Activated T-helper 1 cell treated with anti-CD3 and anti-CD28 coated beads, Interleukin-12 subunit alpha, Interleukin-12 subunit beta, Interleukin-2, Interleukin-4 antibody, amounts not matched to agents 30 ng/mL and 10 ng/mL and 1 ng/mL, durations not matched to agents 14 hours and 24 hours and 36 hours (primary cell): ENCODE measurements around the gene RPL5. TPM values are rescaled to one million over a fixed set of nuclear protein-coding genes. Genes with fewer than 3 reads are reported as not detected.

Source experiments
- DNase-seq: peaks from one replicate; pipeline ENCODE4 v3.0.0; 2021; ENCODE audit warnings: low spot score
- H3K27ac Mint-ChIP-seq: one replicate; pipeline ENCODE4 v1.8.0; 2021; ENCODE audit warnings: mild to moderate bottlenecking, mixed read lengths
- H3K27me3 Mint-ChIP-seq: one replicate; pipeline ENCODE4 v1.8.0; 2022; ENCODE audit warnings: mild to moderate bottlenecking, moderate library complexity, mixed read lengths; ENCODE audit not compliant: insufficient read depth
- H3K36me3 Mint-ChIP-seq: one replicate; pipeline ENCODE4 v1.8.0; 2021; ENCODE audit warnings: low read depth, mixed read lengths
- H3K4me1 Mint-ChIP-seq: one replicate; pipeline ENCODE4 v1.8.0; 2021; ENCODE audit warnings: low read depth, mixed read lengths
- H3K4me3 Mint-ChIP-seq: one replicate; pipeline ENCODE4 v1.8.0; 2021; ENCODE audit warnings: mild to moderate bottlenecking, moderate library complexity, mixed read lengths
- H3K9me3 Mint-ChIP-seq: one replicate; pipeline ENCODE4 v1.8.0; 2021; ENCODE audit warnings: mixed read lengths
- intact Hi-C: fragments of 100-400 bp; cut with micrococcal nuclease; formaldehyde crosslinking; loops from one replicate; pipeline ENCODE4 v1.15.1; 2024
- total RNA-seq: library from RNA; stranded (reverse); gene quantifications from 2 replicates; pipeline ENCODE4 v1.2.3, GENCODE V29; 2022

RPL5 gene
- total RNA-seq, 1 donor from 2014 or later = 1,120 TPM

DNA sequence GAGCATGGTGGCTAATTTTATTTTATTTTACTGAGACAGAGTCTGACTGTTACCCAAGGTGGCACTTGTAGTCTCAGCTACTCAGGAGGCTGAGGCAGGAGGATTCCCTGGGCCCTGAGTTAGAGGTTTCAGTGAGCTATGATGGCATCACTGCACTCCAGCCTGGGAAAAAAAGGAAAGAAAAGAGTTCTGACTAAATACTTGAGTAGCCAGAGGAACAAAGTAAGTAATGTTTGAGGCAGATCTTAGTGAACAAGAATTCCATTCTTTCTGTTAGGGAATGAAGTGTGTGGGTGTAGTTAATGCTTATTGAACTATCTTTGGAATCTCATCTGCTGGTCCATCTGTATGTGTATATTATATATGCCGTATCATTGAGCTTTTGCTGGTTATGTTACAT, 33.9 kb upstream of the RPL5 start:
- Mint-ChIP-seq H3K9me3 (no peaks in the 10 kb centered on the region), H3K36me3 (peaks cover 1% of the 10 kb centered on the region), H3K4me1 (no peaks in the 10 kb centered on the region), H3K27me3 (peaks cover 36% of the 10 kb centered on the region), H3K27ac (no peak overlapping the region), H3K4me3 (no peak overlapping the region)
- no peak for DNase-seq
- intact Hi-C loops = no loop called here

DNA sequence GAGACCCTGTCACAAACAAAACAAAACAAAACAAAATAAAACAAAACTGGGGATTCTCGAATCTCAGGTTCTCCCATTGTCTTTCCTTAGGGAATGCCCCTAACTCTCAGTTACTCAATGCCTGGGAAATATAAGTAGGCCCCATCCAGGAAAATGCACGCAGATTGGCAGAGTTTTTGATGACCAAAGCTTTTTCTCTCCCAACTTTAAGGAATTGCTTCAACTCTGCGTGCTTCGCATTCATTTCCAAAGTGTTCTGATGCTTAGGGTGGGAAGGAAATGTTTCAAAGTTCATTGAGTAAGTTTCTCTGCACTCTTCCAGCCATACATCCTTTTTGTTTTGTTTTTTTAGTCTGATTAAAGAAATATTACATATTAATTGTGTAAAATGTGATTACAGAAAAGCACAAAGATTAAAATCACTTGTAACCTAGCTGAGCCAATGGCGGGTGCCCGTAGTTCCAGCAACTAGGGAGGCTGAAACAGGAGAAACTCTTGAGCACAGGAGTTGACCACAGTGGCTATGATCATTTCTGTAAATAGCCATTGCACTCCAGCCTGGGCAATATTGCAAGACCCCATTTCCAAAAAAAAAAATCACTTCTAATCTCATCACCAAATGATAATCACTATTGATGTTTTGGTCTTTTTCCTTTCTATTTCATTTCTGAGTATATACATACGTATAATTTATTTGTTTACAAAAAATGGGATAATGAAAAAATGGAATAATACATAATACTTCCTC, 28.5 kb upstream of the RPL5 start:
- intact Hi-C loops = no loop called here
- no peak for DNase-seq
- H3K4me3 Mint-ChIP-seq = no peak overlapping the region
- H3K4me1 Mint-ChIP-seq = no peaks in the 10 kb centered on the region
- no peaks in the 10 kb centered on the region for H3K9me3 Mint-ChIP-seq
- peaks cover 1% of the 10 kb centered on the region for H3K36me3 Mint-ChIP-seq
- peaks cover 22% of the 10 kb centered on the region for H3K27me3 Mint-ChIP-seq
- H3K27ac Mint-ChIP-seq = no peak overlapping the region

DNA sequence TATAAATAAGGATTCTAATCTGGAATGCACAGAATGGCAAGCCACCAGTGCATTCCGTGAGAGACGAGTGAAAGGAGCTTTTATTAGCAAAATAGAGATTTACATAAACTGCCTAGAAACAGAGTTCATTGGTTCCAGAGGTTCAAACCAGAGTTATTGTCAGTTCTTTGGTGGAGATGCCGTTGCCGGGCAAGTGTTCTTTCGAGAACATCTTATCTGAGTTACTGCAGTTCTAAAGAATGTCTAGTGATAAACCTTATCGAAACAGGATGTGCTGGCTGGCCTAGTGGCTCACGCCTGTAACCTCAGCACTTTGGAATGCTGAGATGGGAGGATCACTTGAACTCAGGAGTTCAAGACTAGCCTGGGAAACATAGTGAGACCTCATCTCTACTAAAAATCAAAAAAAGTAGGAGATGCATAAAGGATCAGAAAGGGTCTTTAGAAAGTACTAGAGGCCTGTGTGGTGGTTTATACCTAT, 27.1 kb upstream of the RPL5 start:
- Mint-ChIP-seq H3K27ac (no peak overlapping the region), H3K4me1 (no peaks in the 10 kb centered on the region), H3K9me3 (no peaks in the 10 kb centered on the region), H3K36me3 (peaks cover 1% of the 10 kb centered on the region), H3K27me3 (peaks cover 25% of the 10 kb centered on the region), H3K4me3 (no peak overlapping the region)
- intact Hi-C loops = no loop called here
- no peak for DNase-seq

DNA sequence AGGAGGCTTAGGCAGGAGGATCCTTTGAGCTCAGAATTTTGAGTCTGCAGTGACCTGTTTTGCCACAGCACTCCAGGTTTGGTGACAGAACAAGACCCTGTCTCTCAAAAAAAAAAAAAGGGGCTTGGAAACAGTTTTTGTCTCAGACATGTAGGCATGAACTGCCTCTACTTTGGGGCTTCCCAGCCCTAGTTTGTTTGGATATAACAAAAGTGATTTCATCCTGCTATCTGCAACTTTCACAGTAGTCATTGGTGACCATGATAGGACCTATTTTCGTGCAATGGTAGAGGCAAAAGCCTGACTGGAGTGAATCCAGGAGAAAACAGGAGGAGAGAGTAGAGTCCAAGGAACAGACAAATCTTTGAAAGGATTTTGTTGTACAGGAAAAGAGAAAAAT, 26.6 kb upstream of the RPL5 start:
- intact Hi-C loops = no loop called here
- Mint-ChIP-seq H3K27ac (no peak overlapping the region), H3K36me3 (peaks cover 1% of the 10 kb centered on the region), H3K4me3 (no peak overlapping the region), H3K9me3 (no peaks in the 10 kb centered on the region), H3K27me3 (peaks cover 25% of the 10 kb centered on the region), H3K4me1 (no peaks in the 10 kb centered on the region)
- DNase-seq = no peak

DNA sequence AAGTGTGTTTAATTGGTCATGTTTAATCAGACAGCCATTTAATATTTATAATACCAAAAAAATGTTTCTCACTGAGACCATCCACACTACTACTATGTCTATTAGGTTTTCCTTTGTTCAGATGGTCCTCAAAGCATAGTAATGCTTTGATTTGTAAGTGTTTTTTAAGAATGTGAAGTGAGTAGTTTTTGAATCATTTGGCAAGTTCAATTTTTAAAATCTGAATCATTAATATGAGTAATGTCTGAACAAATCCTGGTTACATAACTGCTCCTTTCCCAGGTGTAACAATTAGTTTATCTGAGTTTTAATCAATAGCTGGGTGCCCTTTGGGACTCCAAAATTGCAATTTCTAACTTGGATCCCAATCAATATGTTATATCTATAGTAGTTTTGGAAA, 23.5 kb upstream of the RPL5 start:
- Mint-ChIP-seq H3K9me3 (no peaks in the 10 kb centered on the region), H3K27me3 (peaks cover 24% of the 10 kb centered on the region), H3K27ac (no peak overlapping the region)

DNA sequence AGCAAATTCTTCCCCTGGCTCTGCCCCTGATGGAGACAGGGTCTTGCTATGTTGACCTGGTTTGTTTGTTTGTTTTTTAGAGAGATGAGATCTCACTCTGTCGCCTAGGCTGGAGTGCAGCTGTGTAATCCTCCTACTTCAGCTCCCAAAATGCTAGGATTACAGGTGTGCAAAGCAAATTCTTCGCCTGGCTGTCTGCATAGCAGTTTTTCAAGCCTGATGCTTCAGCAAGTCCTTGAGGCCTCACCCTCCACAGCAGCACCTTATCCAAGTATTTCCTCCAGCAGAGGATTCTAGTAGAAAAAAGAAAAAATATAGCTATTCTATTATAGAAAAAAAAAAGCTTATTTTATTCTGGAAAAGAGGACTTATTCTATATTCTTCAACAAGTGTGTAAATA, 15.1 kb upstream of the RPL5 start:
- Mint-ChIP-seq H3K4me3 (no peak overlapping the region), H3K27me3 (peaks cover 25% of the 10 kb centered on the region), H3K27ac (no peak overlapping the region), H3K9me3 (no peaks in the 10 kb centered on the region), H3K4me1 (no peaks in the 10 kb centered on the region), H3K36me3 (no peaks in the 10 kb centered on the region)
- intact Hi-C loops = no loop called here
- DNase-seq = no peak

More for the DNA sequence above, 23.5 kb upstream of the RPL5 start:
- no peak for DNase-seq
- intact Hi-C loops = no loop called here
- Mint-ChIP-seq H3K4me3 (no peak overlapping the region), H3K36me3 (no peaks in the 10 kb centered on the region), H3K4me1 (no peaks in the 10 kb centered on the region)

DNA sequence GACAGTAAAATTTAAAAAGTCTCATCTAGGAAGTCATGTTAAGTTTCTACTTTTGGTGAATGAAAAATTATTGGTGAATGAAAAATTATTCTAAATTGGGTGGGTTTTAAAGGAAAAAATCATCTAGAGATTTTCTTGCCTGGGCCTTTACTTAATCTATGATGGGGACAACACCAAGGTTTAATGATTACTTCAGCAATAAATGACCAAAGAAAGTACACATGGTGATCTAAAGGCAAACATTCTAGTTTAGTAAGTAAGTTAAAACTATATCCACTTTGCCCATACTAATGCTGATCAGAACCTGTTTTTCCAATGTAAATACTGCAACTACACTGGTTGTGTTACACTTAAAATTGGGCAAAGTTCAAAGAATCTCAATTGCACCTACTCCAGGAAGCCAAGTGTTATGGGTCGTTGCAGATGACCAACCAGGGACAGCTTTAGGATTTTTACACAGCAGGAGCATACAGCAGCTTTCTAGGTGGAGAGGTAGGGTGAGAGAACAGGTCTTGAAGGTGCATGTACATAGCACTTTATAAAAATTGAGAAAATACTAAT, 14.6 kb upstream of the RPL5 start:
- Mint-ChIP-seq H3K36me3 (no peaks in the 10 kb centered on the region), H3K9me3 (no peaks in the 10 kb centered on the region), H3K27me3 (peaks cover 25% of the 10 kb centered on the region), H3K27ac (no peak overlapping the region), H3K4me3 (no peak overlapping the region), H3K4me1 (no peaks in the 10 kb centered on the region)
- intact Hi-C loops = no loop called here
- no peak for DNase-seq

DNA sequence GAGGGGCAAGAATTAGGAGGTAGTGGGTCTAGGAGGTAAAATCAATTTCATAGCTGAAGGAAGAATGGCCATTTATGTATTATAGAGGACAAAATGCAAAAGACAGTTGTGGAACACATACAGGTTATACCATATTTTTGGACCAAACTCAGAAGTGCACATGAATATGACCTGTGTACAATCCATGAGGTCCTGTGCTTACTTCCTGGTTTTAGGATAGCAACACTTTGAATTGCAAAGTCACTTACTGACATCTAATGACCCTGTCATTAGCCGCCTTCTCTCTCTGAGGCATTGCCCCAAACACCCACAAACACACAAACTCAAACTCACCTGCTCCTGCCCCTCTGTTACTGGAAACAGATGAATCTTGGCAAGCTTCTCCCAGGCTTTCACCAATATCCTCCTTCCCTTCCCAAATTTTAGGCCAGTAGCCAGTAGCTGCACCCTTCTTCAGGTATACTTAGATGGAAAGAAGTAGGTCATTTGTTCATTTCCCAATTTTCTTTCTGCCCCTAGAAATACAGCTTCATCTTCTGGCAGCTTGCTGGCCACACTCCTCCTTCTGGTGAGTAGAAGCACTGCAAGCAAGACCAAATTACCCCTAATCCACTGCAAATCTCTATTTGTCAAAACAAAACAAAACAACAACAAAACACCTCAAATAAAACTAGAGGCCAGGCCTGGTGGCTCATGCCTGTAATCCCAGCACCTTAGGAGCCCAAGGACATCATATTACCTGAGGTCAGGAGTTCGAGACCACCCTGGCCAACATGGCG, 13.7 kb upstream of the RPL5 start:
- no peaks in the 10 kb centered on the region for H3K4me1 Mint-ChIP-seq
- no peaks in the 10 kb centered on the region for H3K9me3 Mint-ChIP-seq
- H3K4me3 Mint-ChIP-seq = no peak overlapping the region
- H3K27ac Mint-ChIP-seq = no peak overlapping the region
- H3K27me3 Mint-ChIP-seq = peaks cover 23% of the 10 kb centered on the region
- no peak for DNase-seq
- no peaks in the 10 kb centered on the region for H3K36me3 Mint-ChIP-seq
- intact Hi-C loops = loop anchor here (1.0 kb wide), 2 partner anchors 69 to 821 kb away; no protein-coding TSS in a partner anchor

DNA sequence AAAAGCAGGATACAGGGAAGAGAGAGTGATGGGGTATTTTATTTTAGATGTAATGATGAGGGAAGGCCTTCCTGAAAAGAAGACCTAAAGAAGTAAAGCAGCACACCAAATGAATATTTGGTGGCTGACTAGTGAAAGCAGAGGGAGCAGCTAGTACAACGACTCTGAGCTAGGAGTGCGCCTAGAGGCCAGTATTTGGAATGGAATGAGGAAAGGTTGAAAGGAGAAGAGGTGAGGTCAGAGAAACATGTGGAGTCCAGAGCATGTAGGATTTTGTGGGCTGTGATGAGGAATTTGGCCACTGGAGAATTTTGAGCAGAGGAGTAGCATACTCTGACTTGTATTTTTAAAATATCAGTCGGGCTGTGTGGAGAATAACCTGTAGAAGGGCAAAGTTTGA, 11.8 kb upstream of the RPL5 start:
- Mint-ChIP-seq H3K9me3 (no peaks in the 10 kb centered on the region), H3K27ac (no peak overlapping the region), H3K27me3 (peaks cover 22% of the 10 kb centered on the region), H3K36me3 (no peaks in the 10 kb centered on the region), H3K4me1 (no peaks in the 10 kb centered on the region), H3K4me3 (no peak overlapping the region)
- intact Hi-C loops = no loop called here
- no peak for DNase-seq

DNA sequence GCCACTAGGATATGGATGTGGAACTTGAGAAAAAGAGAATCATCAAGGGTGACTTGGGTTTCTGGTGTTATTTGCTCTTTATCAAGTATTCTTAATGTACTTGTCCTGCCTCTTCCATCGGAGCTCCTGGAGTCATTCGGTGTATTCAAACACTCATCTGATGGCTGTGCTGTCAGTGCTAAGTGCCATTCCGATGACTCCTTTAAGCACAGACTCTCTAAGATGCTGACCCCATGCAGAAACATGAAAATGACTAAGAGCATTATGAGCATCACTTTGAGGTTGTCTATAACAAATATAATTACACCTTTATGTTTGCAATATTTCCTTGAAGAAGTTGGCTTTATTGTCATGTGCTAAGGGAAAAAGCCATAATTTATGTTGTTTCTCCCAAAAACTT, 11.3 kb upstream of the RPL5 start:
- H3K27ac Mint-ChIP-seq = no peak overlapping the region
- no peaks in the 10 kb centered on the region for H3K9me3 Mint-ChIP-seq
- DNase-seq = no peak
- intact Hi-C loops = no loop called here
- no peaks in the 10 kb centered on the region for H3K4me1 Mint-ChIP-seq
- H3K4me3 Mint-ChIP-seq = no peak overlapping the region
- peaks cover 19% of the 10 kb centered on the region for H3K27me3 Mint-ChIP-seq
- H3K36me3 Mint-ChIP-seq = no peaks in the 10 kb centered on the region

DNA sequence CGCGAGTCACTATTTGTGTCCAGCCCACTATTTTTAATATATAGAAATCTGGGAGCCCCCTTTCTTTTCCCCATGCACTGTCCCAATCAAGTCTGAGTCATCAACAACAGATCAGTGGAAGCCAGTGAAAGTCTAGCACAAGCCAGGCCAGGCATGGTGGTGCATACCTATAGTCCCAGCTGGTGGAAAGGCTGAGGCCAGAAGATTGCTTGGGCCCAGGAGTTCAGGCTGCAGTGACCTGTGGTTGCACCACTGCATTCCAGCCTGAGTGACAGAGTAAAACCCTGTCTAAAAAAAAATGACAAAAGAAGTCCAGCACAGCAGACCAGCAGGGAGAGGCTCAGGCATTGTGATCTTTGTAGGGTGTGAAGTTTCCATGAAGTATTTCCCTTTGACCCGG, 9.0 kb upstream of the RPL5 start:
- intact Hi-C loops = no loop called here

DNA sequence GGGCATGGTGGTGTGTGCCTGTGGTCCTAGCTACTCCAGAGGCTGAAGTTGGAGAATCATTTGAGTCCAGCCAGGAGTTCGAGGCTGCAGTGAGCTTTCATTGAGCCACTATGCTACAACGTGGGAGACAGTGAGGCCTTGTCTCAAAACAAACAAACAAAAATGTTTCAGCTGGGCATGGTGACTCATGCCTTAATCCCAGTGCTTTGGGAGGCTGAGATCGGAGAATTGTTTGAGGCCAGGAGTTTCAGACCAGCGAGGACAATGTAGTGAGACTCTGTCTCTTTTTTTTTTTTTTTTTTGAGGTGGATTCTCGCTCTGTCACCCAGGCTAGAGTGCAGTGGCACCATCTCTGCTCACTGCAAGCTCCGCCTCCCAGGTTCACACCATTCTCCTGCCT, 5.0 kb upstream of the RPL5 start:
- Mint-ChIP-seq H3K27ac (no peak overlapping the region), H3K36me3 (no peaks in the 10 kb centered on the region), H3K4me3 (no peak overlapping the region), H3K9me3 (no peaks in the 10 kb centered on the region), H3K4me1 (no peaks in the 10 kb centered on the region), H3K27me3 (peaks cover 6% of the 10 kb centered on the region)
- intact Hi-C loops = no loop called here
- DNase-seq = no peak

More for the DNA sequence above, 9.0 kb upstream of the RPL5 start:
- DNase-seq = no peak
- Mint-ChIP-seq H3K4me1 (no peaks in the 10 kb centered on the region), H3K27me3 (peaks cover 12% of the 10 kb centered on the region), H3K27ac (no peak overlapping the region), H3K36me3 (no peaks in the 10 kb centered on the region), H3K9me3 (no peaks in the 10 kb centered on the region), H3K4me3 (no peak overlapping the region)

DNA sequence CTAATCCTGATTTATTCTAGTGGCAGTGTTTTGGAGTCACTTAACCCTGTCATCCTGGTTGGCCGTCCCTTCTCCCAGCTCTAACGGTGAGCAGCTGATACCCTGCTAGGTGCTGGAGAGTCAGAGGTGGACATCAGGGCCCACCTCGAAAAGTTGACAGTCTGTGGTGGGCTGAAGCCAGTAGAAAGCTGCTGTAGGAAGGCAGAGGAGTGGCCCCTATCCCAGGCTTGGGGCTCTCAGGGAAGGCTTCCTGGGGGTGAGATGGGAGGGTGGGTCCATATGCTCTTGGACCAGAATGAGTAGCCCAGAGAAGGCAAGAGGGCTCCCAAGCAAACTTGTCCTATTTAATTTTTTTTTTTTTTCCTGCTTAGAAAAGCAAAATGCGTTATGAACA, 475 bp upstream of the RPL5 start:
- Mint-ChIP-seq H3K4me1 (peaks cover 29% of the 10 kb centered on the region), H3K27ac (peak overlapping the region; percentile 34), H3K9me3 (no peaks in the 10 kb centered on the region), H3K27me3 (peaks cover 2% of the 10 kb centered on the region), H3K36me3 (peaks cover 42% of the 10 kb centered on the region), H3K4me3 (peak overlapping the region; percentile 96)
- DNase-seq = no peak
- intact Hi-C loops = loop anchor here (1.0 to 10.0 kb wide), 8 partner anchors 28 to 1043 kb away; partner anchors contain the start of genes DNTTIP2, DR1, GFI1 and MTF2
